Measurements from ENCODE around the gene NATD1. TPM values are rescaled to one million over a fixed set of nuclear protein-coding genes. Genes with fewer than 3 reads are reported as not detected.

The NATD1 gene
- total and polyA plus RNA-seq, 10 of the 15 experiments (the other 5 are each of a cell fraction or from before 2014, with no cell fraction given): 0.02 to 0.33 (median 0.15) TPM

GRCh38 chr17:21212826-21213637 is 40.2 kb downstream of the NATD1 start:
- H3K9ac ChIP-seq (ENCODE audit: control insufficient read depth, insufficient read depth, low read length): peak overlapping the region; percentile 94
- RAD21 ChIA-PET (ENCODE audit: unreplicated experiment): interaction anchor here (1.0 to 1.7 kb wide), 3 partner anchors 63 to 85 kb away, joined by 3 to 4 read pairs (median 4); no protein-coding TSS in a partner anchor
- DNase-seq (ENCODE audit: low read depth, low spot score) (no peak), ATAC-seq (no peak), FAIRE-seq (no peak)
- H3K27me3 ChIP-seq (replicated peaks in 1 of 2; ENCODE audit: control insufficient read depth in 2 of 2, insufficient read depth in 2 of 2, low read length in 1 of 2): no peaks in the 10 kb centered on the region
- peak overlapping the region; percentile 90 for H3K27ac ChIP-seq (ENCODE audit: control insufficient read depth, insufficient read depth)
- TSS peak; percentile 65 for BruUV-seq (replicated peaks)
- SMC1A ChIA-PET (ENCODE audit: uncharacterized antibody, unreplicated experiment): interaction anchor here (0.8 to 3.6 kb wide), 5 partner anchors 18 to 169 kb away, joined by 3 to 17 read pairs (median 4); partner anchors contain the start of gene USP22
- no peaks in the 10 kb centered on the region for H3K9me3 ChIP-seq (replicated peaks; ENCODE audit: control insufficient read depth, insufficient read depth, low read length)
- 6% methylated on average over 18 of the region's 18 CpGs for WGBS (ENCODE audit: insufficient coverage, insufficient replicate concordance, low lambda C conversion rate, missing lambda C conversion rate)
- POLR2A ChIA-PET: interaction anchor here (0.5 to 1.2 kb wide), 3 partner anchors 12 to 84 kb away, joined by 3 to 4 read pairs (median 3); no protein-coding TSS in a partner anchor
- H3K4me2 ChIP-seq (ENCODE audit: control insufficient read depth, insufficient read depth): peak overlapping the region; percentile 85
- TF ChIP-seq ZNF622 (IDR thresholded peaks at IDR 0.05): no peak
- TF ChIP-seq STAT1 (conservative IDR thresholded peaks at IDR 0.05): no peak
- TF ChIP-seq SMARCA5 (IDR thresholded peaks at IDR 0.05): no peak
- TF ChIP-seq ZZZ3 (IDR thresholded peaks at IDR 0.05; ENCODE audit: control insufficient read depth, insufficient read length, low read depth): no peak
- TF ChIP-seq WRNIP1 (IDR thresholded peaks at IDR 0.05; ENCODE audit: borderline replicate concordance, low read depth, low read length): no peak
- TF ChIP-seq SMC3 (IDR thresholded peaks at IDR 0.05; ENCODE audit: borderline replicate concordance, low read length): no peak
- TF ChIP-seq ZNF207 (IDR thresholded peaks at IDR 0.05; ENCODE audit: borderline replicate concordance): no peak
- no peak for TF ChIP-seq RAD21 (IDR thresholded peaks at IDR 0.05; ENCODE audit: insufficient read depth, low read depth, low read length)
- TF ChIP-seq KLF5 (IDR thresholded peaks at IDR 0.05; ENCODE audit: partially characterized antibody): no peak
- TF ChIP-seq CHD4 (IDR thresholded peaks at IDR 0.05): no peak
- no peak for TF ChIP-seq POLR2AphosphoS2 (IDR thresholded peaks at IDR 0.05; ENCODE audit: low read depth, low read length)
- no peak for TF ChIP-seq RUNX3 (IDR thresholded peaks at IDR 0.05; ENCODE audit: low read length)
- TF ChIP-seq PML (IDR thresholded peaks at IDR 0.05; ENCODE audit: low read length): no peak
- no peak for TF ChIP-seq IRF5 (IDR thresholded peaks at IDR 0.05; ENCODE audit: borderline replicate concordance)
- no peak for TF ChIP-seq SPI1 (IDR thresholded peaks at IDR 0.05; ENCODE audit: borderline replicate concordance, insufficient read depth, low read depth, low read length)
- intact Hi-C loops (cut with micrococcal nuclease; ENCODE audit: unreplicated experiment) (loop anchor here (5.0 kb wide), 2 partner anchors 74 to 171 kb away; partner anchors contain the start of gene USP22), in situ Hi-C loops (cut with MboI) (loop anchor here (5.0 kb wide), 1 partner anchor 176 kb away; no protein-coding TSS in a partner anchor)
- peaks cover 72% of the 10 kb centered on the region for H3K79me2 ChIP-seq (ENCODE audit: control insufficient read depth, insufficient read depth, low read length)
- H2AFZ ChIP-seq (ENCODE audit: control insufficient read depth, low read depth, low read length): peak overlapping the region; percentile 78
- CTCF ChIA-PET: interaction anchor here (0.9 to 2.2 kb wide), 6 partner anchors 67 to 169 kb away, joined by 3 to 13 read pairs (median 5); no protein-coding TSS in a partner anchor
- H3K36me3 ChIP-seq (ENCODE audit: control insufficient read depth in 2 of 2, insufficient read depth in 2 of 2, low read length in 1 of 2): peaks cover 5 to 9% of the 10 kb centered on the region in 2 experiments; a peak in 3 of 4 replicates
- H3K4me3 ChIP-seq: peak overlapping the region; percentile 81
- peaks cover 9% of the 10 kb centered on the region; the same call in 1 of the 2 replicates for H3K4me1 ChIP-seq (ENCODE audit: control insufficient read depth, insufficient read depth, low read length)
- peaks cover 3% of the 10 kb centered on the region; the same call in 1 of the 2 replicates for H4K20me1 ChIP-seq (ENCODE audit: control insufficient read depth, insufficient read depth)
